NCI-H82 (cell line): Measurements from ENCODE around the gene ANKFN1.

ENCODE experiments used
- DNase-seq: peaks from one replicate; lab custom pipeline; 2025; lab: John Stamatoyannopoulos, UW

Gene ANKFN1

DNA sequence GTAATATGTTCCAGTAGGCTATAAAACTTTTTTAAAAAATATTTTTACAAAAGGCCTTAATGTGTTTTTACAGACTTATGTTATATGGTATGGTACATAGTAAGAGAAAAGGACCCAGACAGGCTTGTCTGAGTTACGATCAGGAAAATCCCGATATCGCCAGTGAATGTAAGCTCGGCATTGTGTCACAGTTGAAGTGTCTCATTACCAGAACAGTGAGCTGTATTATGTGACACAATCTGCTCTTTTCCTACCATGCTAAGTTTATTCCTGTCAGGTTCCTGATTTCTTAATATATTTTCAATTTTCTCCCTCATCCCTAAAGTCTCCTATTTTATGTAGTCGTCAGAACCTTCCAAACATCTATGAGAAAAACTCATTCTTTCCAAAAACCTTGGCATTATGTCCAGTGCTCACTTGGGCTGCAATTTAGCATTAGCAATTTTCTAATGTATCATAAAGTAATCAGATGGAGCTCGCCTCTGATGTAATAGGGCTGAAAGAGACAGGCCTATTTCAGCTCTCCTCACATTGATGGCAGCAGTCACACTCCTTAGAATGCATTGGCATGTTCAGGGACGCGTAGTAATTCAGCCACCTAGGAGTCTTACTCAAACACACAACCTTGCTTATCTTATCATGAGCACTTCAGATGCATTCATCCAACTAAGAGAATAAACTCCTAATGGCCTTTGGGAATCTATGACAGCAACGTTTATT lies 292.6 kb downstream of the ANKFN1 start:
- DNase-seq, result no peak

DNA sequence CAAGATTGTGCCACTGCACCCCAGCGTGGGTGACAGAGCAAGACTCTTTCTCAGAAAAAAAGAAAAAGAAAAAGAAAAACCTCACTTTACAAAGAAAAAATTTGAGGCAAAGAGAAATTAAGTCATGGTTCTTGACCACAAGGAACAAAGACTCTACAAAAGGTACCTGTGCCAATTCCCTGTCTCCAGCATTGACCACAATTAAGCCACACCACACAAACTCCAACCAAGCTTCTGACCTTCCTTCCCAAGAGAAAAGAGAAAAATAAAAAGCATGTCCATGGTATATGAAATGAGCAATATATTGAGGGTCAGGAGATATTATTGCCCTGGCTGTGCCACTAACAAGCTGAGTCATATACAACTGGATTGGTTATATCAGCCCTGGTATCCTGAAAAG lies 293.9 kb downstream of the ANKFN1 start:
- DNase-seq, result no peak

- no peak for DNase-seq
Measured at GRCh38 chr17:56448371-56448770, 295.1 kb downstream of the ANKFN1 start.

- DNase-seq, result no peak
Measured at GRCh38 chr17:56449176-56449575, 295.9 kb downstream of the ANKFN1 start.

DNA sequence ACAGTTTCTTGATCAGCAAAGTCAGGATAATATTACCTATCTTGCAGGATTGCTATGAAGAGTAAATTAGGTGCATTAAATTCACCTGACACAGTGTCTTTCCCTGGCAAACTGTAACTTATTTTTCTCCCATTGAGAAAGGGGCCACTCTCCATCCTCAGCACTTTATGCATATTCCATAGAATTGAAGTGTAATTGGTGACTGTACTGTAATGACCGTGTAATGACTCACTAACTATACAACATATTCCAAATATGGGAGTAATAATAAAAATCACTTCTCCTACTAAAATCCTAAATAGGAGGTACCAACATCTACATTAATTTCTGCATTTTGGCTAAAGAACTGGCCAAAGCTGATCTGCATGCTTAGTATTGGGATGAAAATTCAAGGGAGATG lies 298.4 kb downstream of the ANKFN1 start:
- DNase-seq, result no peak

DNA sequence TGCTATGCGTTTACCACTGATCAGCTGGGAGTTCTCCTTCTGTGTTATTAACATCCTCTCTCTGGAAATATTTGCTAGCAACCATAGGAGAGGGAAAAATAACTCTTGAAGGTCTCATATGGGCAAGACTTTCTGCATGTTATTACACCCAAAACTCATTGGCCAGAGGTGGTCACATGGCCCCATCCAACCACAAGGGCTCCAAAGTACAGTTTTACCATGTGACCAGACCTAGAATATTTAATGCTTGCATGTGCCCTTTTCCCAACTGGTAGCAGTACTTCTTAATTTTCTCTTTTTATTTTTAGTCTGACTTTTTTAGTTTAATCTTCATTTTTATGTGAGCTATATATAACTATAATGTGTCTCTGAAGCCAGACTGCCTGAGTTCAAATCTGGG lies 299.2 kb downstream of the ANKFN1 start:
- DNase-seq, result no peak

DNA sequence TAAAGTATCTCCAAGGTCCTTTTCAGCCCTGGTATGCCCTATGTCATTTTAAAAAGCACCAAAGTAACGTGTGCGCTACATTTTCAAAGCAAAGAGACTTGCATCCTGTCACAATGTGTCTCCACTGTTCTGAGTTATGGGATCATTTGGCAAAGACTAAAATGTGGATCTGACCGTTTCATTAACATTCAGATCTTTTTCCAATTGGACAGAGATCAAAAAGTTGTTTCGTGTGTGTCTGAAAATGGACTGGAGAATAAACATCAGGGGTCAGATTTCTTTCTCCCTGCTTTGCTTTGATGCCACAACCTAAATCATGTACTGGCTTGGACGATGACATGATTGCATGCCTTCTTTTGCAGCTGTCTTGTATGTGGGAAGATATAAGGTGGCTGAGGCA lies 304.2 kb downstream of the ANKFN1 start:
- no peak for DNase-seq

GRCh38 chr17:56465886-56466285 lies 312.6 kb downstream of the ANKFN1 start:
- DNase-seq, result no peak

DNA sequence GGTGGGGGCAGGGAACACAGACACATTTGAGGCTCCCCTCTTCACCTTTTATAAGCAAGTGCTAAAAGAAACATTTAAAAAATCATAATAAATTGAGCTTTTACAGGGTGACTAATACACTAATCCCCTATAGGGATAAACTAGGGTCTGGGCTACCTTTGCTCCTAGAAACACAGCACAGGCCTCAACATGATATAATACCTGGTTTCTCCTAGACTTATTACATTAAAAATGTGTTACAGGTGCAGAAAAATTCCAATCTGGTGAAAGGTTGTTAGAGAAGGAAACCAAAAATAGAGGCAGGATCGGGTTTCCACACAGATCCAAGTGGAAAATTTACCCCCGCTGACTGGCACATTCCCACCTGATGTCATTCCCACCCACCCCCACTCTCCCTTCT lies 315.6 kb downstream of the ANKFN1 start:
- no peak for DNase-seq

DNA sequence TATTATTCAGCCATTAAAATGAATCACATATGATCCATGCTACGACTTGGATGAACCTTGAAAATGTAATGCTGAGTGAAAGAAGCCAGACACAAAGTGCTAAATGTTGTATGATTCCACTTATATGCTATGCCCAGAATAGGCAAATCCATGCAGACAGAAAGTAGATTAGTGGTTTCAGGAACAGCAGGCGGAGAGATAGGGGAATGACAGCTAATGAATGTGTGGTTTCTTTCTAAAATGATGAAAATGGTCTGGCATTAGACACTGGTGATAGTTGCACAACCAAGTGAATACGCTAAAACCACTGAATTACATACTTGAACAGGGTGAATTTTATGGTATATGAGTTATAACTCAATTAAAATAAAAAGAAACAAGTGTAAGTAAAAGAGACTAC lies 318.4 kb downstream of the ANKFN1 start:
- no peak for DNase-seq

DNA sequence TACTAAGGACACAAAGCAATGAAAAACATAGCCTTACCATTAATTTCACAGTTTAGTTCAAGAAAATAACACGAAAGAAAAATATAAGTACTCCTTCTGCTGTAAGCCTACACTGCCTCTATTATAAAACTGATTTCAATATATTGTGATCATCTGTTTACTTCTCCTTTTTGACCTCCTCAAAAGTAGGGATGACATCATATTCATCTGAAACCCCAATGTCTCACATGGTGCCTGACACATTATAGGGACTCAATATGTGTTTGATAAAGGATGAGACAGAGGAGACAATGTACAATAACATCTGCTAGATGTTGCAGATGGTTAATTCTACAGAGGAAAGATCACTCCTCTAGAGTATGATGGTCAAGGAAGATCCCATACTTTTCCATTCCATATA lies 321.8 kb downstream of the ANKFN1 start:
- no peak for DNase-seq

GRCh38 chr17:56478836-56479447 lies 325.7 kb downstream of the ANKFN1 start:
- peak; percentile 75 for DNase-seq

GRCh38 chr17:56480501-56480900 lies 327.2 kb downstream of the ANKFN1 start:
- DNase-seq, result no peak

DNA sequence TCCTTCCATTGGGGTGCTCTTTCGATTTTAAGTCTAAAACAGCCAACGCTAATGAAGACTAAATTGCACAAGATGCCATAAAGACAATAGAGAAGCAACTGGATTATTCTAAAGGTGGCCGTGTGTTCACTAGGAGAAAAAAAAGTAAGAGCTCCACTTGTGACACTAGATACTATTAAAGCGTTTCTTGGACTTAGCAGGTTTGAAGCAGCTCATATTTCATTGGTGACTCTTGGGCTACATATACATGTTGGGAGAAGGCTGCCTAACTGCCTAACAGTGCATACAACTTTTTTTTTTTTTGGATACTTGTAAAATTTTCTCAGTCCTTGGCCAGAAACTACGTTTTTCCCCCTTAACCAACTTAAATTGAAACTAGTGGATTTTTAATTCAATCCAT lies 328.4 kb downstream of the ANKFN1 start:
- peak; percentile 13 for DNase-seq

DNA sequence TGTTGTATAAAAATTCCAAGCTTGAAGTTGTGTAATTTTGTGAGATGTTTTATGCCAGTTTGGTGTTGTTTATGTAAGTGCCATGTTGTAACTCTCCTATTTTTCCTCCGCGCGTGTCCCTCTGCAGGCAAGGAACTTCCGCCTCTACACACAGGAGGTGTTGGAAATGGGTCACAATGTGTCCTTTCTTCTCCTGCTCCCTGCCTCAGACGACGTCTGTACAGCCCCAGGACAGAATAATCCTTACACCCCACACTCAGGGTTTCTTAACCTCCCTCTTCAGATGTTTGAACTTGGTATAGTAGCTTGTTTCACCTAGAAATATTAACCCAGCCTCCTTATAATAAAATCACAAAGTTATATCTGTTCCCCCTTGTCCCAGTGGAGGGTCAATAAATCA lies 329.0 kb downstream of the ANKFN1 start:
- no peak for DNase-seq

GRCh38 chr17:56486732-56487131 lies 333.5 kb downstream of the ANKFN1 start:
- DNase-seq, result no peak

DNA sequence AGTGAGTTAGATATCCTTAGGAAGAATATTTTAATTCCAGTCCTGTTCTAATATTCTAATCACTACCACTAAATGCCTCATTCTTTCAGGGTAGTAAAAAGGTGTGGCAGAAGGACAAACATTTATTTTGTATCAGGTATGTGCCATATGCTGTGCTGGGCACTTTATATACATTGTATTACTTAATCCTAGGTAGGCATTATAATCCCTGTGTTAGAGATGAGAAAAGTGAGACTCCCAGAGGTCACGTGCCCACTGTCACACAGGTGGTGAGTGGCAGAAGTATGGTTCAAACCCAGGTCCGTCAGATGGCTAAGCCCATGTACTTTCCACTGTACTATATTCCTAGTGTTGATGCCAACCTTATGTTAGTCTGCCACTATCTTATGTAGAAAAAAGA lies 335.5 kb downstream of the ANKFN1 start:
- DNase-seq, result no peak

DNA sequence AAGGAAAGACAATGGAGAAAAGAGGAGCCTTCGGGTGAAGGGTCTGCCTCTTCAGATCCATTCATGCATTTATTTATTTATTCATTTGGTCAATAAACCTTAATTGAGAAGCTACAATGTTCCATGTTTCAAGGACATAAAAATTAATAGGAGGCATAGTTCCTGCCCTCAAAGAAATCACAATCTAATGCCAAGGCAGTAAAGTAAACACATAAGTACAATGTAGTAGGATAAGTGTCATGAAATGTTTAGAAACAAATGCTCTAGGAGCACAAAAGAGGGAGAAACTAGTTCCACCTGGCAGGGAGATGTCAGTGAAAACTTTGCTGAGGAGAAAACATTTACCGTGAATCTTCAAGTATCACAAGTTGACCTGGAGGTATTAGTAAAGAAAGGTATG lies 336.7 kb downstream of the ANKFN1 start:
- no peak for DNase-seq

- no peak for DNase-seq
Measured at GRCh38 chr17:56495556-56495955, 342.3 kb downstream of the ANKFN1 start.

GRCh38 chr17:56497132-56497531 lies 343.9 kb downstream of the ANKFN1 start:
- no peak for DNase-seq

- DNase-seq, result peak; percentile 81
Measured at GRCh38 chr17:56499799-56500388, 346.6 kb downstream of the ANKFN1 start.

DNA sequence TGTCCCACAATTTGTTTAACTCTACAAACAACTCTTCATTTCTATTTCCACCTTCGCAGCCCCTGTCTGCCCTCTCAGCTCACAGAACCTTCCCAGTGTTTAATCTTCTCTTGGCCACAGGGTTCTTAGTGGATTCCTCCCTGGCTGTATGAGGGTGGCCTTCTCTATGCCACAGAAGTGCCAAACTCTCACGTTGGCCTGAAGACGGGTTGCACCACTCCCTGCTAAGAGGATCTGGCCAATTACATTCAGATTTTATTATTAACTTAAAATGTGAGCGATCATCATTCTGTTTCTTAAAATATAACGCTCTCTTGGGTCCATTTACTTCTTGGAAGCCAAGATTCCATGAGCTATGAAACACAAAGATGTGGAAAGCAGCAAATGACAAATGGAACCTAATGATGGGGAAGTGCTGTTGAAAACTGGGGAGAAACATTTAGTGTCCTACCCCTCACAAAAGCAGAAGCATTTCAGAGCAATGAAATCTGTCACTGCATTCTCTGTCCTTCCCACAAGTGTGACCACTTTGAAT lies 348.9 kb downstream of the ANKFN1 start:
- no peak for DNase-seq

GRCh38 chr17:56505154-56505756 lies 352.0 kb downstream of the ANKFN1 start:
- no peak for DNase-seq
